Muscle of leg (tissue), 11 donors: ENCODE measurements around the gene FUCA1. TPM values are rescaled to one million over a fixed set of nuclear protein-coding genes. Genes with fewer than 3 reads are reported as not detected.
"Not testable (repeated sequence)": the region's sequence is repeated elsewhere in the genome, so short reads cannot be mapped to it uniquely, and the experiment has no call there.

Experiments
- DNase-seq: peaks from one replicate; pipeline ENCODE4 v3.0.0; 2013
- H3K27ac ChIP-seq: one replicate; pipeline ENCODE4 v1.5.1; 2013; ENCODE audit warnings: mild to moderate bottlenecking, low read length, control low read depth
- H3K27me3 ChIP-seq: one replicate; pipeline ENCODE4 v1.6.1; 2013; ENCODE audit warnings: low read length; ENCODE audit not compliant: control insufficient read depth, insufficient read depth
- H3K36me3 ChIP-seq: one replicate; pipeline ENCODE4 v1.6.1; 2013; ENCODE audit warnings: low read length; ENCODE audit not compliant: control insufficient read depth, insufficient read depth
- H3K4me1 ChIP-seq: one replicate; pipeline ENCODE4 v1.6.1; 2013; ENCODE audit warnings: low read length; ENCODE audit not compliant: control insufficient read depth, insufficient read depth
- H3K4me3 ChIP-seq: one replicate; pipeline ENCODE4 v1.5.1; 2013; ENCODE audit warnings: low read length, control low read depth
- H3K9me3 ChIP-seq: replicated peaks from 2 replicates; pipeline ENCODE4 v1.6.1; 2013; ENCODE audit warnings: low read depth, low read length; ENCODE audit not compliant: control insufficient read depth
- WGBS: methylation state at CpG from one replicate; pipeline ENCODE4 v1.1.5; 2013; ENCODE audit warnings: missing lambda C conversion rate; ENCODE audit not compliant: insufficient coverage; 5-methylcytosine and 5-hydroxymethylcytosine counted together
- polyA plus RNA-seq, 8 donors: library from polyadenylated mRNA; unstranded; fragments of 120-200 nt; gene quantifications; one replicate each; pipeline versions ENCODE4 v1.2.1 to v1.2.3, GENCODE V29; 2013; ENCODE audit warnings: inconsistent platforms in 1 of 8, low replicate concordance in 1 of 8; ENCODE audit not compliant: insufficient read length in 8 of 8, insufficient read depth in 1 of 8
- total RNA-seq: library from RNA; stranded (reverse); fragments of 120-200 nt; gene quantifications from one replicate; pipeline ENCODE4 v1.2.4, GENCODE V29; 2013

The FUCA1 gene
- total and polyA plus RNA-seq, 9 donors, result 12.7 to 20.4 (median 13.7) TPM

DNA sequence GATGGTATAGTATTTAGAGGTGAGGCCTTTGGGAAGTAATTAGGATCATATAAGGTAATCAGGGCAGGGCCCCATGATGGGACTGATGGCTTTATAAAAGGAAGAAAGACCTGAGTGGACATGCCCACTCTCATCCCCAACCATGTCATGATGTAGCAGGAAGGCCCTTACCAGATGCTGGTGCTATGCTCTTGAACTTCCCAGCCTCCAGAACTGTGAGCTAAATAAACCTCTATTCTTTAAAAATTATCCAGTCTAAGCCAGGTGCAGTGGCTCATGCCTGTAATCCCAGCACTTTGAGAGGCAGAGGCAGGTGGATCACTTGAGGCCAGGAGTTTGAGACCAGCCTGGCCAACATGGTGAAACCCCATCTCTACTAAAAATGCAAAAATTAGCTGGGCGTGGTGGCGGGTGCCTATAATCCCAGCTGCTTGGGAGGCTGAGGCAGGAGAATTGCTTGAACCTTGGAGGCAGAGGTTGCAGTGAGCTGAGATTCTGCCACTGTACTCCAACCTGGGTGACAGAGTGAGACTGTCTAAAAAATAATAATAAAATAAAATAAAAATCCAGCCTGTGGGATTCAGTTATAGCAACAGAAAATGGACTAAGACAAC is 20.5 kb downstream of the FUCA1 start:
- H3K4me1 ChIP-seq, H3K4me3 ChIP-seq, DNase-seq, H3K27ac ChIP-seq, H3K9me3 ChIP-seq, H3K27me3 ChIP-seq: not testable (repeated sequence)
- H3K36me3 ChIP-seq, result peaks cover 11% of the 10 kb centered on the region
- no CpG with 5 or more reads among the region's 2 CpGs for WGBS

DNA sequence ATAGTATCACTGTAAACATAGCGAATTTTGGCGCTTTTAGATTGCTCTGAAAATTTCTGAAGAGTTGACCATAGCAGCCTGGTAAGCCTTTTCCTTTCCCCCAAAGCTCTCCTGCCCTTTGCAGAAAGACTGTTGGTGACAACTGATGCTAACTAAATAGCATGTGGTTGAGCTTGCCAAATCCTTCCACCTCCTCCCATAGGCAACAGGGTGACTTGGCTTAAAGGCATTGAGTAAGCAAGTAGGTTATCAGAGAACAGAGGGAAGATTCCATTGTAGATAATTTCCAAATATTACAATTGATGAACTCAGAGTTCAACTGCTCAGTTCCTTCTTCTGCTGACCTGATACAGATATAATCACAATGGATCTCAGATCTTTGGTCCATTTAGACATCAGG is 22.9 kb downstream of the FUCA1 start:
- no peak overlapping the region for H3K27ac ChIP-seq
- H3K4me3 ChIP-seq, result no peak overlapping the region
- H3K9me3 ChIP-seq, result peaks cover 2% of the 10 kb centered on the region
- no peak for DNase-seq
- H3K27me3 ChIP-seq, result no peaks in the 10 kb centered on the region
- WGBS, result no CpG with 5 or more reads among the region's 2 CpGs
- H3K4me1 ChIP-seq, result no peaks in the 10 kb centered on the region
- H3K36me3 ChIP-seq, result peaks cover 11% of the 10 kb centered on the region

DNA sequence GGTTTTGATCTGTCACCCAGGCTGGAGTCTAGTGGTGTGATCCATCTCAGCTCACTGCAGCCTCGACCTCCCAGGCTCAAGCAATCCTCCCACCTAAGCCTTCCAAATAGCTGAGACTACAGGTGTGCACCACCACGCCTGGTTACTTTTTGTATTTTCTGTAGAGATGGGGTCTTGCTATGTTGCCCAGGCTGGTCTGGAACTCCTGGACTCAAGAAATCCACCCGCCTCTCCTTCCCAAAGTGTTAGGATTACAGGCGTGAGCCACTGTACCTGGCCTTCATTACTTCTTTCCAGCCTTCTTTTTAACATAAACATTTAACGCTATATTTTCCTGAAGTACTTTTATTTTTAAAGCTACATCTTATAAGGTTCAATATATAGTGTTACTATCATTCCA is 24.4 kb downstream of the FUCA1 start:
- Histone ChIP-seq H3K4me3 (no peak overlapping the region), H3K4me1 (no peaks in the 10 kb centered on the region), H3K27ac (no peak overlapping the region), H3K27me3 (no peaks in the 10 kb centered on the region), H3K9me3 (peaks cover 2% of the 10 kb centered on the region), H3K36me3 (peaks cover 11% of the 10 kb centered on the region)
- no peak for DNase-seq
- WGBS, result 100% methylated on average over 1 of the region's 5 CpGs

DNA sequence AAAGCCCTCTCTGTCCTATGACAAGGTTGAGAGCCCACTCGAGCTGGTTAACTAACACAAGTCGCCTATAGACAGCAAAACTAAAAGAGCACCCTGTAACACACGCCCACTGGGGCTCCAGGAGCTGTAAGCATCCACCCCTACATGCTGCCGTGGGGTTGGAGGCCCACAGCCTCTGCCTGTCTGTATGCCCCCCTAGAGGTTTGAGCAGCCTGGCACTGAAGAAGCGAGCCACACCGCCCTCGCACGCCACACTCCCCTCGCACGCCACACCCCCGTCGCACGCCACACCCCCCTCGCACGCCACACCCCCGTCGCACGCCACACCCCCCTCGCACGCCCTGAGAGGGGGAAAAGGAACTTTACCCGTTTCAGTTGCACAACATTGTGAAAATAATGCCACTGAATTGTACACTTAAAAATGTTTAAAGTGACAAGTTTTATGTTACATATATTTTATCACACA is 29.7 kb downstream of the FUCA1 start:
- WGBS, result 0% methylated on average over 1 of the region's 21 CpGs
- Histone ChIP-seq H3K9me3 (no peaks in the 10 kb centered on the region), H3K4me1 (peaks cover 8% of the 10 kb centered on the region), H3K27ac (no peak overlapping the region), H3K27me3 (peaks cover 6% of the 10 kb centered on the region), H3K4me3 (peak overlapping the region; percentile 29), H3K36me3 (no peaks in the 10 kb centered on the region)
- peak; percentile 37 for DNase-seq

DNA sequence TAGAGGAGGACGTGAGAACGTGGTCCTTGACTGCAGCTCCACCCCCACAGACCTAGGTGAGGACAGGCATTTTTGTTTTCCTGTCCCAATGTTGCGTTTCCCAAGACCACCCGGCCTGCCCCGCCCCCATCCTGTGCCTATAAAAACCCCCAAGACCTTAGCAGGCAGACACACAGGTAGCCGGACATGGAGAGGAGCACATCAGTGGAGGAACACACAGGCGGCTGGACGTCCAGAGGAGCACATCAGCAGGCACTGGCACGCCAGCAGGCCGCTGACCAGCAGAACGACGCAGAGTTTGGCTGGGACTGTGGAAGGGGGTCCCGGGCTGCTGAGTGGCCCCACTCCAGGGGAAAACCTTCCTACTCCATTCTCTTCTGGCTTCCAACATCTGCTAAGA is 30.2 kb downstream of the FUCA1 start:
- WGBS, result 6% methylated on average over 6 of the region's 13 CpGs
- H3K4me1 ChIP-seq, result peaks cover 8% of the 10 kb centered on the region
- H3K36me3 ChIP-seq, result no peaks in the 10 kb centered on the region
- DNase-seq, result no peak
- no peaks in the 10 kb centered on the region for H3K9me3 ChIP-seq
- no peak overlapping the region for H3K27ac ChIP-seq
- no peak overlapping the region for H3K4me3 ChIP-seq
- peaks cover 6% of the 10 kb centered on the region for H3K27me3 ChIP-seq

DNA sequence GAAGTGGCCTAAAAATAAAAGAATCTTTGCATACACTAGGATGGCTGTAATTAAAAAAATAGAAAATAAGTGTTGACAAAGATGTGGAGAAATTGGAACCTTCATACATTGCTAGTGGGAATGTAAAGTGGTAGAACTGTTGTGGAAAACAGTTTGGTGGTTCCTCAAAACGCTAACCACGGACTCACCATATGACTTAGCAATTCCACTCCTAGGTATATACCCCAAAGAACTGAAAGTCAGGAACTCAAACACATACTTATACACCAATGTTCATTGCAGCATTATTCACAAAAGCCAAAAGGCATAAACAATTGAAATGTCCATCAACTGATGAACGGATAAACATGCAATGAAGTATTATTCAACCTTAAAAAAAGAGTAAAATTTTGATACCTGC is 32.1 kb downstream of the FUCA1 start:
- H3K36me3 ChIP-seq, result no peaks in the 10 kb centered on the region
- H3K27me3 ChIP-seq, result peaks cover 6% of the 10 kb centered on the region
- H3K4me1 ChIP-seq, result peaks cover 8% of the 10 kb centered on the region
- no peak overlapping the region for H3K27ac ChIP-seq
- H3K9me3 ChIP-seq, result no peaks in the 10 kb centered on the region
- H3K4me3 ChIP-seq, result no peak overlapping the region
- no CpG with 5 or more reads among the region's 3 CpGs for WGBS
- no peak for DNase-seq

DNA sequence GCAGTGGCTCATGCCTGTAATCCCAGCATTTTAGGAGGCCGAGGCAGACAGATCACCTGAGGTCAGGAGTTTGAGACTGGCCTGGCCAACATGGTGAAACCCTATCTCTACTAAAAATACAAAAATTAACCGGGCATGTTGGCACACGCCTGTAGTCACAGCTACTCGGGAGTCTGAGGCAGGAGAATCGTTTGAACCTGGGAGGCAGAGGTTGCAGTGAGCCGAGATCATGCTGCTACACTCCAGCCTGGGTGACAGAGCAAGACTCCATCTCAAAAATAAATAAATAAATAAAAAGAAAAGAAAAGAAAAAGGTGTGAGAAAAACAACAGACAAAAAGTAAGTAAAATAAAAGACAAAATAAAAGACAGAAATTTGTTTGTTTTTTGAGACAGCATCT is 33.9 kb downstream of the FUCA1 start:
- 80% methylated on average over 2 of the region's 6 CpGs for WGBS
- H3K4me3 ChIP-seq, DNase-seq, H3K36me3 ChIP-seq, H3K9me3 ChIP-seq, H3K27me3 ChIP-seq, H3K4me1 ChIP-seq, H3K27ac ChIP-seq: not testable (repeated sequence)

DNA sequence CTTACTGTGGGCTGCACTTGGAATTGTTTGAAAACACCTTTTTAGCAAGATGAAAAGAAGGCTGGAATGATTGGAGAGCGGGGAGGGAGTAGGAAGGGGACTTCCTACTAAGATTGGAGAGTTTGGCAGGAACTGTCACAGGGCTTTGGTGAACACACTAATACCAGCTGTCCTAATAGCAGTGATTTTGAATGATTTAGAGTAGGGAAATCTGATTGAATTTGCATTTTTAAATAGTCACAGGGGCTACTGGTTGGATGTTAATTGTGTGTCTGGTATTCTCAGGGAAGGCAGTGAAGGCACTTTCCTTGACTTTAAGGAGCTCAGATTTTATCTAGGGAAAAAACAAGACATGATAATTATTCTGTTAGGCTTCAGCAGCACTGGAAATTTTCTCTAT is 40.4 kb downstream of the FUCA1 start:
- H3K9me3 ChIP-seq, result no peaks in the 10 kb centered on the region
- DNase-seq, result no peak

DNA sequence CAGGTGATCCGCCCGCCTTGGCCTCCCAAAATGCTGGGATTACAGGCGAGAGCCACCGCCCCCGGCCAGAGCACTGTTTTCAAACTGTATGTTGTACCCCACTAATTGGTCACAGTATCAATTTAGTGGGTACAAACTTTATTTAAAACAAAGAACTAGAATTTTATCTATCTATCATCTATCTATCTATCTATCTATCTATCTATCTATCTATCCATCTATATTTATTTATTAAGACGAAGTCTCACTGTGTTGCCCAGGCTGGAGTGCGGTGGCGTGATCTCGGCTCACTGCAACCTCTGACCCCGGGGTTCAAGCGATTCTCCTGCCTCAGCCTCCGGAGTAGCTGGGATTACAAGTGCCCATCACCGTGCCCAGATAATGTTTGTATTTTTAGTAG is 41.5 kb downstream of the FUCA1 start:
- not testable (repeated sequence) for H3K4me1 ChIP-seq, H3K27me3 ChIP-seq, H3K27ac ChIP-seq, DNase-seq, H3K4me3 ChIP-seq, H3K36me3 ChIP-seq, H3K9me3 ChIP-seq
- 100% methylated on average over 1 of the region's 13 CpGs for WGBS

More for the DNA sequence above, 40.4 kb downstream of the FUCA1 start:
- Histone ChIP-seq H3K36me3 (no peaks in the 10 kb centered on the region), H3K27ac (no peak overlapping the region), H3K4me3 (no peak overlapping the region), H3K4me1 (peaks cover 9% of the 10 kb centered on the region), H3K27me3 (no peaks in the 10 kb centered on the region)
- WGBS, result 25% methylated on average over 1 of the region's 1 CpG

DNA sequence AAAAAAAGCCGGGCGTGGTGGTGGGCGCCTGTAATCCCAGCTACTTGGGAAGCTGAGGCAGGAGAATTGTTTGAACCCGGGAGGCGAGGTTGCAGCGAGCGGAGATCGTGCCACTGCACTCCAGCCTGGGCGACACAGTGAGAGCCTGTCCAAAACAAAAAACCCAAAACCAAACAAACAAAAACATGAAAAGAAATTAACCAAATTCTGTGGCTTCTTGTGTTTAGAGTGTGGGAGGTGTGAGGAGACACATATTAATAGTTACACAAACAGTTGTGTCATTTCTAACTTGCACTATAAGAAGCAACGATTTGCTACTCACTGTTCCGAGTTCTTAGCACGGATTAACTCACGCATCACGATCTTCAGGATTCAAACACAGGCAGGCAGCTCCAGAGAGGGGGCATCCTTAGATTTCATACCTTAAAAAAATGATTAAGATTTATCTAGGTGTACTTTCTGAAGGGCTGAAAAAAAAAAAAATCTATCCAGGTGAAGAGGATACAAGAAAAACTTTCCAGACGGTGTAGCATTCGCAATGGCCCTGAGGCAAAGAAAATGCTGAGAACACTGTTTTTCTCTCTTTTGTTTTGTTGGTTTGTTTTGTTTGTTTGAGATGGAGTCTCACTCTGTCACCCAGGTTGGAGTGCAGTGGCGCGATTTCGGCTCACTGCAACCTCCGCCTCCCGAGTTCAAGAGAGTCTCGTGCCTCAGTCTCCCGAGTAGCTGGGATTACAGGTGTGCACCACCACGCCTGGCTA is 42.1 kb downstream of the FUCA1 start:
- H3K36me3 ChIP-seq, result no peaks in the 10 kb centered on the region
- WGBS, result 84% methylated on average over 9 of the region's 24 CpGs
- no peaks in the 10 kb centered on the region for H3K9me3 ChIP-seq
- peak overlapping the region; percentile 88 for H3K4me3 ChIP-seq
- peaks cover 9% of the 10 kb centered on the region for H3K4me1 ChIP-seq
- H3K27ac ChIP-seq, result peak overlapping the region; percentile 83
- H3K27me3 ChIP-seq, result no peaks in the 10 kb centered on the region
- DNase-seq, result no peak
